ENCODE data around the gene HS1BP3. TPM values are rescaled to one million over a fixed set of nuclear protein-coding genes. Genes with fewer than 3 reads are reported as not detected.

The HS1BP3 gene
- total RNA-seq, 1 experiment from 2014 or later = 17.1 TPM

- no peaks in the 10 kb centered on the region for H3K27me3 ChIP-seq (ENCODE audit: insufficient read depth, low read length)
- no peak overlapping the region for H2AFZ ChIP-seq (ENCODE audit: low read depth, low read length, poor library complexity, severe bottlenecking)
- CTCF ChIA-PET = interaction anchor here (1.4 to 1.5 kb wide), 2 partner anchors 13 to 19 kb away, joined by 4 read pairs; no protein-coding TSS in a partner anchor
- no peaks in the 10 kb centered on the region for H3K9me2 ChIP-seq (ENCODE audit: insufficient read depth)
- H3K4me1 ChIP-seq (ENCODE audit: control insufficient read depth in 1 of 2, insufficient read depth in 2 of 2, low read length in 2 of 2) = peaks cover 27 to 43% of the 10 kb centered on the region in 2 experiments; a peak in 3 of 4 replicates
- RAD21 ChIA-PET (ENCODE audit: low non-redundant PET in 1 of 2, low total read pairs in 2 of 2, uncharacterized antibody in 2 of 2, unreplicated experiment in 2 of 2) = no interaction called here
- H3K9me3 ChIP-seq (ENCODE audit: control insufficient read depth in 1 of 2, insufficient read depth in 1 of 2, low read depth in 1 of 2, low read length in 2 of 2) = no peaks in the 10 kb centered on the region
- no peaks in the 10 kb centered on the region for H3K36me3 ChIP-seq (ENCODE audit: control insufficient read depth in 1 of 2, insufficient read depth in 2 of 2, low read length in 2 of 2)
- DNase-seq (ENCODE audit: low read depth, low spot score) (no peak), ATAC-seq (no peak)
- TF ChIP-seq POLR2A (IDR thresholded peaks at IDR 0.05; ENCODE audit: borderline replicate concordance, extremely low read depth, insufficient read depth, insufficient read length) = no peak
- TF ChIP-seq ATF3 (IDR thresholded peaks at IDR 0.05) = no peak
- TF ChIP-seq CEBPB (IDR thresholded peaks at IDR 0.05; ENCODE audit: low read depth) = no peak
- TF ChIP-seq POLR2AphosphoS5 (IDR thresholded peaks at IDR 0.05; ENCODE audit: low read depth, low read length) = no peak
- TF ChIP-seq, protein P1, sequence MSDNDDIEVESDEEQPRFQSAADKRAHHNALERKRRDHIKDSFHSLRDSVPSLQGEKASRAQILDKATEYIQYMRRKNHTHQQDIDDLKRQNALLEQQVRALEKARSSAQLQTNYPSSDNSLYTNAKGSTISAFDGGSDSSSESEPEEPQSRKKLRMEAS (IDR thresholded peaks at IDR 0.05) = no peak
- no peak for TF ChIP-seq SRF (IDR thresholded peaks at IDR 0.05; ENCODE audit: low read depth)
- no peak for TF ChIP-seq ZFX (IDR thresholded peaks at IDR 0.05)
- TF ChIP-seq SIN3A (IDR thresholded peaks at IDR 0.05; ENCODE audit: low read depth) = no peak
- TF ChIP-seq, protein P2, sequence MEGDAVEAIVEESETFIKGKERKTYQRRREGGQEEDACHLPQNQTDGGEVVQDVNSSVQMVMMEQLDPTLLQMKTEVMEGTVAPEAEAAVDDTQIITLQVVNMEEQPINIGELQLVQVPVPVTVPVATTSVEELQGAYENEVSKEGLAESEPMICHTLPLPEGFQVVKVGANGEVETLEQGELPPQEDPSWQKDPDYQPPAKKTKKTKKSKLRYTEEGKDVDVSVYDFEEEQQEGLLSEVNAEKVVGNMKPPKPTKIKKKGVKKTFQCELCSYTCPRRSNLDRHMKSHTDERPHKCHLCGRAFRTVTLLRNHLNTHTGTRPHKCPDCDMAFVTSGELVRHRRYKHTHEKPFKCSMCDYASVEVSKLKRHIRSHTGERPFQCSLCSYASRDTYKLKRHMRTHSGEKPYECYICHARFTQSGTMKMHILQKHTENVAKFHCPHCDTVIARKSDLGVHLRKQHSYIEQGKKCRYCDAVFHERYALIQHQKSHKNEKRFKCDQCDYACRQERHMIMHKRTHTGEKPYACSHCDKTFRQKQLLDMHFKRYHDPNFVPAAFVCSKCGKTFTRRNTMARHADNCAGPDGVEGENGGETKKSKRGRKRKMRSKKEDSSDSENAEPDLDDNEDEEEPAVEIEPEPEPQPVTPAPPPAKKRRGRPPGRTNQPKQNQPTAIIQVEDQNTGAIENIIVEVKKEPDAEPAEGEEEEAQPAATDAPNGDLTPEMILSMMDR (IDR thresholded peaks at IDR 0.05 in 2 of 3, conservative IDR thresholded peaks at IDR 0.05 in 1 of 3; ENCODE audit: borderline replicate concordance in 1 of 3, insufficient read depth in 1 of 3, low read depth in 2 of 3, low read length in 2 of 3) = no peak
- no peak for TF ChIP-seq CBX3 (IDR thresholded peaks at IDR 0.05; ENCODE audit: low read depth)
- TF ChIP-seq, protein P3, sequence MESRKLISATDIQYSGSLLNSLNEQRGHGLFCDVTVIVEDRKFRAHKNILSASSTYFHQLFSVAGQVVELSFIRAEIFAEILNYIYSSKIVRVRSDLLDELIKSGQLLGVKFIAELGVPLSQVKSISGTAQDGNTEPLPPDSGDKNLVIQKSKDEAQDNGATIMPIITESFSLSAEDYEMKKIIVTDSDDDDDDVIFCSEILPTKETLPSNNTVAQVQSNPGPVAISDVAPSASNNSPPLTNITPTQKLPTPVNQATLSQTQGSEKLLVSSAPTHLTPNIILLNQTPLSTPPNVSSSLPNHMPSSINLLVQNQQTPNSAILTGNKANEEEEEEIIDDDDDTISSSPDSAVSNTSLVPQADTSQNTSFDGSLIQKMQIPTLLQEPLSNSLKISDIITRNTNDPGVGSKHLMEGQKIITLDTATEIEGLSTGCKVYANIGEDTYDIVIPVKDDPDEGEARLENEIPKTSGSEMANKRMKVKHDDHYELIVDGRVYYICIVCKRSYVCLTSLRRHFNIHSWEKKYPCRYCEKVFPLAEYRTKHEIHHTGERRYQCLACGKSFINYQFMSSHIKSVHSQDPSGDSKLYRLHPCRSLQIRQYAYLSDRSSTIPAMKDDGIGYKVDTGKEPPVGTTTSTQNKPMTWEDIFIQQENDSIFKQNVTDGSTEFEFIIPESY (IDR thresholded peaks at IDR 0.05; ENCODE audit: extremely low read depth, insufficient replicate concordance, low read length) = no peak
- no peak for TF ChIP-seq FOSL1 (IDR thresholded peaks at IDR 0.05; ENCODE audit: low read depth)
- TF ChIP-seq JUND (IDR thresholded peaks at IDR 0.05) = no peak
- no peak for TF ChIP-seq EGR1 (IDR thresholded peaks at IDR 0.05; ENCODE audit: low read depth)
- no peak for TF ChIP-seq ELF1 (IDR thresholded peaks at IDR 0.05; ENCODE audit: borderline replicate concordance, low read depth)
- no peak for TF ChIP-seq EZH2 (IDR thresholded peaks at IDR 0.05)
- no peak for TF ChIP-seq ZNF274 (IDR thresholded peaks at IDR 0.05; ENCODE audit: low read depth, low read length)
- no peak for TF ChIP-seq SP1 (IDR thresholded peaks at IDR 0.05; ENCODE audit: low read depth)
- no peak for TF ChIP-seq EZH2phosphoT487 (IDR thresholded peaks at IDR 0.05; ENCODE audit: borderline replicate concordance)
- BruUV-seq (replicated peaks) = no TSS peak
- intact Hi-C loops (cut with micrococcal nuclease) = no loop called here
- H3K79me2 ChIP-seq (ENCODE audit: insufficient read depth, low read length) = no peaks in the 10 kb centered on the region
- H3K27ac ChIP-seq (ENCODE audit: low read depth, low read length) = no peak overlapping the region
- no peaks in the 10 kb centered on the region for H4K20me1 ChIP-seq (ENCODE audit: insufficient read depth)
- H3K4me2 ChIP-seq (ENCODE audit: low read length) = no peak overlapping the region
- H3K4me3 ChIP-seq (replicated peaks in 1 of 2; ENCODE audit: low read depth in 1 of 2, low read length in 2 of 2) = no peak overlapping the region
- POLR2A ChIA-PET = interaction anchor here (1.4 to 4.7 kb wide), 2 partner anchors 167 to 168 kb away, joined by 4 to 34 read pairs; partner anchors contain the start of gene RHOB
- no peak overlapping the region for H3K9ac ChIP-seq (ENCODE audit: low read length)
These were observed 35.2 kb downstream of the HS1BP3 start for GRCh38 chr2:20615466-20616241.

Measured in HCT116 (cell line).